Measurements from ENCODE around the gene ASB18.

ASB18 gene

DNA sequence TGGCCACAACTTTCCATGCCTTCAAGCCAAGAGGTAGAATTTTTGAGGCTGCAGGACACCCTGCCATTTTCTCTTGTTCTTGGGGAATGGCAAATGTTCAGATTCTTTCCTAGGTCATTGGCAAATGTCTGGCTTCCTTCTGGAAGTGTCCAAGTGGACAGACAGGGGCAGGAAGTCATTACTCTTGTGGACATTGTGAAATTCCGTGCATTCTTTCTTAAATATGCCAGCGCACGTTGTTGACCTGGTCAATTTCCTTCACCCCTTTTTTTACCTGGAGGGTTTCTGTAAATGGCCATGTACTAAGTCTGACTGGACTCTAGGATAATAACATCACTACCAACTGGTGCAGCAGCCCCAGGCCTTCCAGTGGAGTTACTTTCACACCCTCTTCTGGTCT is 13.9 kb downstream of the ASB18 start:
- Histone ChIP-seq H3K9ac (no peak overlapping the region), H3K4me2 (ENCODE audit: low read length) (no peak overlapping the region), H3K36me3 (ENCODE audit: control insufficient read depth, insufficient read depth, low read length) (no peaks in the 10 kb centered on the region), H2AFZ (no peak overlapping the region), H3K27me3 (ENCODE audit: control insufficient read depth, insufficient read depth, low read length) (no peaks in the 10 kb centered on the region), H3K79me2 (no peaks in the 10 kb centered on the region), H3K27ac (no peak overlapping the region), H3K4me1 (no peaks in the 10 kb centered on the region), H3K9me3 (ENCODE audit: control insufficient read depth, low read length) (no peaks in the 10 kb centered on the region), H3K4me3 (ENCODE audit: low read depth, low read length) (no peak overlapping the region)
- TF ChIP-seq, protein P1, sequence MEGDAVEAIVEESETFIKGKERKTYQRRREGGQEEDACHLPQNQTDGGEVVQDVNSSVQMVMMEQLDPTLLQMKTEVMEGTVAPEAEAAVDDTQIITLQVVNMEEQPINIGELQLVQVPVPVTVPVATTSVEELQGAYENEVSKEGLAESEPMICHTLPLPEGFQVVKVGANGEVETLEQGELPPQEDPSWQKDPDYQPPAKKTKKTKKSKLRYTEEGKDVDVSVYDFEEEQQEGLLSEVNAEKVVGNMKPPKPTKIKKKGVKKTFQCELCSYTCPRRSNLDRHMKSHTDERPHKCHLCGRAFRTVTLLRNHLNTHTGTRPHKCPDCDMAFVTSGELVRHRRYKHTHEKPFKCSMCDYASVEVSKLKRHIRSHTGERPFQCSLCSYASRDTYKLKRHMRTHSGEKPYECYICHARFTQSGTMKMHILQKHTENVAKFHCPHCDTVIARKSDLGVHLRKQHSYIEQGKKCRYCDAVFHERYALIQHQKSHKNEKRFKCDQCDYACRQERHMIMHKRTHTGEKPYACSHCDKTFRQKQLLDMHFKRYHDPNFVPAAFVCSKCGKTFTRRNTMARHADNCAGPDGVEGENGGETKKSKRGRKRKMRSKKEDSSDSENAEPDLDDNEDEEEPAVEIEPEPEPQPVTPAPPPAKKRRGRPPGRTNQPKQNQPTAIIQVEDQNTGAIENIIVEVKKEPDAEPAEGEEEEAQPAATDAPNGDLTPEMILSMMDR (IDR thresholded peaks at IDR 0.05), result no peak

DNA sequence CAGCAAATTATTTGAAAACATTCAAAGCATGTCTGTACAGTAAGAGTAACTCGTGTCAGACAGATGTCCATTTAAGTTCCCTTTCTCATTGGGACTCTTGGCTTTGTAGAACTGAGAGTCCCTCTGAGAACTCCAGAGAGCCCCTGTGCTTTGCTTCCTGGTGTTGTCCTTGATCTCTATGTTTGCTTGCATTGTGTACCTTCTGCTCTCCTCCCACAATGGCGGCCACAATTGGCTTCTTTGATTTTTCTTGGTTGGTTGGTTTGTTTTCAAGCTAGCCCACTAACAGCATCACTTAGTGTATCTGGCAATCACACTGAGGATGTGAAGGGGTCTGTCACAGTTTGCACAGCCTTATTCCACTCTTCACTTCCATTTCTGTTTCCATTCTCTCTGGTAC is 15.1 kb downstream of the ASB18 start:
- TF ChIP-seq, protein P1 (IDR thresholded peaks at IDR 0.05), result no peak
- H3K9me3 ChIP-seq (ENCODE audit: control insufficient read depth, low read length), result no peaks in the 10 kb centered on the region
- H3K9ac ChIP-seq, result no peak overlapping the region
- H3K4me2 ChIP-seq (ENCODE audit: low read length), result no peak overlapping the region
- no peak overlapping the region for H3K27ac ChIP-seq
- no peak overlapping the region for H2AFZ ChIP-seq
- H3K4me3 ChIP-seq (ENCODE audit: low read depth, low read length), result no peak overlapping the region
- H3K79me2 ChIP-seq, result no peaks in the 10 kb centered on the region
- H3K27me3 ChIP-seq (ENCODE audit: control insufficient read depth, insufficient read depth, low read length), result no peaks in the 10 kb centered on the region
- H3K4me1 ChIP-seq, result no peaks in the 10 kb centered on the region
- H3K36me3 ChIP-seq (ENCODE audit: control insufficient read depth, insufficient read depth, low read length), result no peaks in the 10 kb centered on the region

DNA sequence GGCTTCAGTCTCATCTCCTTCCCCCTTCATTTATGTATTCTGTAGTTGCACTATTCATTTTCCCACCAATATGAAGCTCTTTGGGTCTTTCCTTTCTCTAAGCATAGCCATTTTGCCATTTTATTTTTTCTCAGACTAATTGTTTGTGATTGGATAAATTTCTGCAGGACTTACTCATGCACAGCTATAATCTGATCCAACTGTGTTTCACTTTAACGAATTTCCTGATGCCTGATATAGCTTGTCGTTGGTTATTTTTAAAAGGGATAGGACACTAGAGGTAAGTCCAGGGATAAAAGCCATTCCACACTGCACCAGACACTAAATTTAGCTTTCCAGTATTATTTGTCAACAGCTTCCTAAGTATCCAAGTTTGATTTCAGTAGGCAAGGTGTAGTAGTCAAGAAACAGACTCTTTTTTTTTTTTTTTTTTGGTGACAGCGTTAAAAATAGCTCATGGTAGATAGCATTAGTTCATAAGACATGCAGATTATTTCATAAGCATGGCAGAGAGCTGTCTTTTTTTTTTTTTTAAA is 17.4 kb downstream of the ASB18 start:
- TF ChIP-seq, protein P1 (IDR thresholded peaks at IDR 0.05), result no peak
- H2AFZ ChIP-seq, result no peak overlapping the region
- H3K79me2 ChIP-seq, result no peaks in the 10 kb centered on the region
- no peaks in the 10 kb centered on the region for H3K27me3 ChIP-seq (ENCODE audit: control insufficient read depth, insufficient read depth, low read length)
- no peaks in the 10 kb centered on the region for H3K9me3 ChIP-seq (ENCODE audit: control insufficient read depth, low read length)
- H3K36me3 ChIP-seq (ENCODE audit: control insufficient read depth, insufficient read depth, low read length), result no peaks in the 10 kb centered on the region
- no peak overlapping the region for H3K4me3 ChIP-seq (ENCODE audit: low read depth, low read length)
- H3K4me2 ChIP-seq (ENCODE audit: low read length), result no peak overlapping the region
- no peaks in the 10 kb centered on the region for H3K4me1 ChIP-seq
- no peak overlapping the region for H3K27ac ChIP-seq
- no peak overlapping the region for H3K9ac ChIP-seq

DNA sequence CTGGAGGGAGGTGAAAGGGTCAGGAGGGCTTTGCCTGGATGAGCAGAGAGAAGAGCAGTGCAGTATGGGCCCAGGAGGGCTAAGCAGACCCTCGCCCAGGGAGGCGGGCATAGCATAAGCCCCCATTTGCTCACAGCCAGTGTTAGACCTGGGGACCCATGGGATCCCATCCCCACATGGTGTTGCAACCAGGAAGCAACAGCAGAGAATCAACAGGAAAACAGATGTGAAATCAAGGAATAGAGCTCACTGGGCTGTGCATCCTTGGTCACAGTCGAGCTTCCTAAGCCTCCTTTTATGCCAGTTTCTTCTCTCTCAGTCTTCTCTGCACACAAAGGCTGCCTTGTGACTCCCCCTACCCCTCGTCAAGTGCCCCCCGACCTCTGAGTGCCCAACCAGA is 19.9 kb downstream of the ASB18 start:
- Histone ChIP-seq H2AFZ (no peak overlapping the region), H3K4me2 (ENCODE audit: low read length) (no peak overlapping the region), H3K4me3 (ENCODE audit: low read depth, low read length) (no peak overlapping the region), H3K27me3 (ENCODE audit: control insufficient read depth, insufficient read depth, low read length) (no peaks in the 10 kb centered on the region), H3K9ac (no peak overlapping the region), H3K36me3 (ENCODE audit: control insufficient read depth, insufficient read depth, low read length) (no peaks in the 10 kb centered on the region), H3K9me3 (ENCODE audit: control insufficient read depth, low read length) (no peaks in the 10 kb centered on the region), H3K27ac (no peak overlapping the region), H3K4me1 (no peaks in the 10 kb centered on the region), H3K79me2 (no peaks in the 10 kb centered on the region)
- TF ChIP-seq, protein P1 (IDR thresholded peaks at IDR 0.05), result no peak

DNA sequence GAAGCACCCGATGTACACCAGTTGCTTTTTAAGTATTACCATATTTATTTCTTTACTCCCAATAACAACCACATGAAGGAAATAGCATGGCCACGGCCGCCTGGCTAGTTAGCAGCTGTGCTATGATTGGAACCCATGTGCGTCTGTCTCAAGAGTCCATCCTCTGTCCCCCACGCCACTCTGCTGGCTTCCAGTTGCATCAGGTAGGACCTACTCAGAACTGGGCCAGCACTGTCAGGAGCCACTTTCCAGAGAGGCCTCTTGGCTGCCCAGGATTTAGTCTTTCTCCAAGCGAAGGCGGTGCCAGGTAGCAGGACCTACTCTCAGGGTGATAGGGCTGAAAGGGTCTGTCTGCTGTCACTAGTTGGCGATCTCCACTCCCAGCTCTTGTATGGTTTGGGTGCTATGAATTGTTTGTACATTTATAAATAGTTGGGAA is 22.1 kb downstream of the ASB18 start:
- H3K27ac ChIP-seq, result no peak overlapping the region
- no peak overlapping the region for H3K4me3 ChIP-seq (ENCODE audit: low read depth, low read length)
- TF ChIP-seq, protein P1 (IDR thresholded peaks at IDR 0.05), result no peak
- H3K4me2 ChIP-seq (ENCODE audit: low read length), result no peak overlapping the region
- H3K36me3 ChIP-seq (ENCODE audit: control insufficient read depth, insufficient read depth, low read length), result no peaks in the 10 kb centered on the region
- H3K79me2 ChIP-seq, result no peaks in the 10 kb centered on the region
- H3K27me3 ChIP-seq (ENCODE audit: control insufficient read depth, insufficient read depth, low read length), result no peaks in the 10 kb centered on the region
- no peak overlapping the region for H2AFZ ChIP-seq
- no peaks in the 10 kb centered on the region for H3K9me3 ChIP-seq (ENCODE audit: control insufficient read depth, low read length)
- no peaks in the 10 kb centered on the region for H3K4me1 ChIP-seq
- H3K9ac ChIP-seq, result no peak overlapping the region

All from parathyroid adenoma (tissue), 2 donors.